UCSD-AML1 (cell line): ENCODE data around the gene CDK15.
"Not testable (repeated sequence)": the region's sequence is repeated elsewhere in the genome, so short reads cannot be mapped to it uniquely, and the experiment has no call there.

Experiments
- DNase-seq: peaks from one replicate; lab custom pipeline; 2025; ENCODE audit not compliant: unreplicated experiment; lab: John Stamatoyannopoulos, UW

CDK15 gene

DNA sequence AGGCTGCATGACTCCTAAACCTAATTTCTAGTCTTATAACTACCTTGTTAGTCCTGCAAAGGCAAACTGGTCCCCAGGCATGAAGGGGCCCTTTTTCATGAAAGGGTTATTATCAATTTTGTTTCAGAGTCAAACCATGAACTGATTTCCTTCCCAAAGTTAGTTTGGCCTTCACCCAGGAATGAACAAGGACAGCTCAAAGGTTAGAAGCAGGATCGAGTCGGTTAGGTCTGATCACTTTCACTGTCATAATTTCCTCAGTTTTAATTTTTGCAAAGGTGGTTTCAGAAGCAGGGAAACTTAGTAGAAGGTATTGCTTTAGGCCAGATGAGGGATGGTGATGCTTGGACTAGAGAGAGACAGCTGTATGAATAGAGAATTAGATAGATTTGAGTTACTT is 16.9 kb upstream of the CDK15 start:
- no peak for DNase-seq

DNA sequence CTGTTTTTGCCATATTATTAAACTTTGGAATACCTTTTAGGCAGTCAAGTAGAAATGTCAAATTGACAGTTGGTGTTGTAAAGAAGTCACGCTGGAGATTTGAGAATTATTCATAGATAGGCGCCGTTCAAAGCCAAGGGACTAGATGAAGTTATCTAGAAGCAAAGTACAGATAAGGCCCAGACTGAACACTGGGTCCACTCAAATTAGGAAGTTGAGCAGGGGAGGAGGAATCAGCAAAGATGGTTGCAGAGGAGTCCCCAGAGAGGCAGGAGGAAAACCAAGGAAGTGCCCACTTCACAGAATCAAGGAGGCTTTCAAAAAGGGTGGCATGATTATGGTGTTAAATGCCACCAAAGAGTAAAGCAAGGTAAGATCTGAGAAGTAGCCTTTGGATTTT is 16.0 kb upstream of the CDK15 start:
- DNase-seq: no peak

DNA sequence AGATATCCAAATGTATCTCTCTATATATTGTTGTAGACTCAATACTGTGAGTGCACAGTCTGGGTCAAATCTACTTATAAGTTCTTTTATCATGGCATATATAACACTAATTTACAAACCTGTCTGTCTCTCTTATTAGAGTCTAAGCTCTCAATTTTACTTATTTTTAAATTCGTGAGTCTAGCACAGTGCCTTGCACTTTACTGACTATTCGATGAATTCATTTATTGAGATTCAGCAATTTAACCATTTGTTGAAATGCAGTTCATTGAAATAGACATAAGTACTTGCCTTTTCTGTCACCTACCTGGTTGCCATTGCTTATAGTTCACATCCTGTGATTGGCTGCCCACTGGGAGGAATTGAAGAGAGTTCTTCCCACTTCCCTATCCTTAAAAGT is 15.3 kb upstream of the CDK15 start:
- no peak for DNase-seq

DNA sequence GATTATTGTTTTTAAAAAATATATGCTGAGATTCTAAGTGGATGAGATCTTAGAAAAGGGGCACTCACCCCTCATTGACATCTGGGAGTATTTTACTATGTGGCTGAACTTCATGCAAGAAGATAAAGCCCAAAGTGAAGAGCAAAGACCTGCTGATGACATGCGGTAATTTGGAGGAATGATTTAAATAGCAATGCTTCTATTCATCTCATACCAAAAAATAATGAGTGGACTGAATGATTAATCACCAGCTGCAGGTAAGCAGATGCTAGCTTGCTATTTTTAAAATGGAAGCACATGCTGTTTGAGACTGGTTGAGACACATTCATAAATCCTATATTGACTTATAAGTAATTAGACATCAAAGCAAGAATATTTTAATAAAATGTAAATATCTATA is 12.7 kb upstream of the CDK15 start:
- DNase-seq: no peak

DNA sequence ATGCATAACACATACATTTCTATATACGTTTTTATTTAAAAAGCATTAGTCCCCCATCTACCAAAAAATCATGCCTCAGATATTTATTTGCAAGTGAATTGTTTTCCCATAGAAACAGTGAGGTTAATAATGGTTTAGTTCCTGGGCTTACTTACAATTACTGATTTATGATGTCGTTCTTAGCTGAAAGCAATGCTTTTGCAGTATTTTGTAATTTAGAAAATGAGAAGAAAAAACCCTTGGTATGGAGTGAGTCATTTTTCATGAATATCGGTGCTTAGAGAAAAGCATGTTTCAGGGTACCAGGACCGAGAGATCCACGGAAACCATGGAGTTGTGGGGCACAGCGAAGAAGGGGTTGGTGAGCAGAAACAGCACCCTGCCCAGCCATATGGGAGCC is 12.0 kb upstream of the CDK15 start:
- no peak for DNase-seq

DNA sequence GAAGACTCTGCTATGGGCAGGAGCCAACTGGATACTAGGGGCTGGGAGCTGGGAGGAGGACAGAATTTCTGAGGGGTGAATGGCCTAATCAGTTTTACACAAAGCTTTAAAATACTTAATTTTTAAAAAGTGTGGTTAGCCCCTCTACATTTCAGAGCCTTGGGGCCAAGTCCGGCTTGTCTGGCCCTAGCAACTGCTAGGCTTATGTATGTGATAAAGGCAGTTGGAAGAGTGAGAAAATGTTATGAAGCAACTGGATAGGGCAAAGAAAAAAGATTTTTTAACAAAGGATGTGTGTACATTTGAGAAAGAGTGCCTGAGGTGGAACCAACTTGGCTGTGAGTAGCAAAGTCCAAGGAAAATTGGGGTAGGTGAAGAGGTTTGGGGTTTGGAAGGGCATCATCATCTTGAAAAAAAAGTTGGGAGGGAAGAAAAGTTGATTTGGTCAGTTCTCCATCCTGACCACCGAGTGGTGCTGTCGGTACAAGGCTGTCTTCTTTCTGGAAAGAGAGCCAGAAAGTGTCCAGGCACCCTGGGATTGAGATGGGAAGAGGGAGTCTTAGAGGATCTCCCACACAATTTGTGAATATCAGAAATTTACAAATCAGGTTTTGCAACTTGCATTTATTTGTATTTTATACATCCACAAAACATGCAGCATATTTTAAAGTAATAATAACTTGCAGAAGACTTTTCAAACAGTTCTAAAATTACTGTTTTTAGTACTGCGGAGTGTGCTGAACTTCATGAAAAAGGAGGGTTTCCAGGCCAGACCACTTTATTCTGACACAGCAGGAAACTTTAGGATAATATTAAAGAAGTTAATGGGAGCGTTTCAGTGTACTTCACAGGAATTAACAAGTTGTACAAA is 10.5 kb upstream of the CDK15 start:
- no peak for DNase-seq

DNA sequence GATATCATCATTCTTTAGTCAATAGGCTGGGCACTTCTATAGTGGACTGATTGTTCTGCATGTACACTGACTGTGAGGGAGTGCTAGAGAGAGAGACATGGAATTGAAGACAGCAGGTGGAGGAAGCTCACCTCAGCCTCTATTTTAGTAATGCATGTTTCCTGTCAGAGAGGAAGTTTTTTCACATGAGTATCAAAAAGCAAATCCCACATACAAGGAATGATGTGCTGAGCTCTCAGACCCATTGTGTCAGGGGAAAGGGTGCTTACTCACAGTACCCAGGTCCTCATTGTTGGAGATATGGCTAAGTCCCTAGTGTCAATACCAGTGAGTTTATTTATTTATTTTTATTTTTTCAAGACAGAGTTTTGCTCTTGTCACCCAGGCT is 9.9 kb upstream of the CDK15 start:
- no peak for DNase-seq

DNA sequence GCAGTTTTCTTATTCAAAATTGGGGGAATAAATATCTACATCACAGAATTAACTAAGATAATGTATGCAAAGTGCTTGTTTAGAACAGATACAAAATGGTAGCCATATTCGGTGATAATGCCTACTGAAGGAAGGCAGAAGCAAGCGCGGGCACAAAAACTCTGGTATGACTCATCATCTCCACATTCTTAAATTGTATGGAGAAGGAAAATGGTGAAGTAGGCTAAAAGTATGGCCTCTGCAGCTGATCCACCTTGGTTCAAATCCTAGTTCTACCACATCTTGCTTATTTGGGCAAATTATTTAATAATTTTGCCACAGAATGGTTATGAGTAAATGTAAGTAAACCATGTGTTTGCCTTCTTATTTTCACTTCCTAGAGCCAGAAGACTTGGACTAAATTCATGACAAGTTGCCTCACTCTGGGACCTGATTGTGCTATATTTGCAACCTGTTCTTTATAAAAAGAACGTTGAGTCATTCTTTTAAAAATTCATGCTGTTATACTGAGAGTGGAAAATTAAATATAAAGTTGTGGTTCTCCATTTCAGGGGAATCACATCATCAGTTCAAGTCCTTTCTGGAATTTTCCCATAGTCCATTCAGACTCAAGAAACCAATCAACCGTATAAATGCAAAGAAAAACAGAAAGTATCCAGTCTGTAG is 9.0 kb upstream of the CDK15 start:
- DNase-seq: no peak

DNA sequence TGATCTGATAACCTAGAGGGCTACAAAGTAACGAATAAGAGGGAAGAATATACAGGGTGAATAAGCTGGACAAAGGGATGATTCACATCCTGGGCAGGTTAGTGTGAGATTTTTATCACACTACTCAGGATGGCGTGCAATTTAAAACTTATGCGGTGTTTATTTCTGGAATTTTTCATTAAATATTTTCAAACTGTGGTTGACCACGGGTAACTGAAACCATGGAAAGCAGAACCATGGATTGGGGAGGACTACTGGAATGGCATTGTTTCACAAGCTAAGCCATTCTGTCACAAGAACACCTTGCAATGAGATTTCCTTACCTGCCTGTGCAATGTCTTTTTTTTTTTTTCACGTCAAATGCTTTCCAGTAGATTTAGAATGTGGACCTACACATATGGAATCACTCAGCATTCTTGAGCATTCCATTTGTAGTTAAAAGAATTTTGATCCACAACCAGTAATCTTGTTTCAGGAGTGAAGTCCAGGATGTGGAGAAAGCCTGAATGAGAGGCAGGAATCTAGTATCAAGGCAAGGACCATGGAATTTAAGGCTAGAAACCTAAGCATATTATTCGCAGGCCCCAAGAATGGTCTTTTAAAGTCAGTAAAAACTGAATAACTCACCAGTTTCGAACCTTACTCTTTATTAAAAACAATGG is 8.0 kb upstream of the CDK15 start:
- DNase-seq: no peak

DNA sequence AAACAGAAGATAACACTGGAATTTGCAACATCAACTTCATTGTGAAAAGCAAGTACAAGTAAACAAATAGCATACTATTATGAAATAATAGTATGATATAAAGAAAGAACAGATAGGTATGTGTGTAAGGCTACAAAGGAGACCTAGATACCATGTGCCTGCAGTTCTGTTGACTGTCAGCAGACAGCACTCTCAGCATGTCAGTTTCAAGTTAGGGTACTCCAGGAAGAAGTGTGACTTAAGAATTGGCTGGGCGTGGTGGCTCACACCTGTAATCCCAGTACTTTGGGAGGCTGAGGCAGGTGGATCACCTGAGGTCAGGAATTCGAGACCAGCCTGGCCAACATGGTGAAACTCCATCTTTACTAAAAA is 7.4 kb upstream of the CDK15 start:
- DNase-seq: not testable (repeated sequence)

DNA sequence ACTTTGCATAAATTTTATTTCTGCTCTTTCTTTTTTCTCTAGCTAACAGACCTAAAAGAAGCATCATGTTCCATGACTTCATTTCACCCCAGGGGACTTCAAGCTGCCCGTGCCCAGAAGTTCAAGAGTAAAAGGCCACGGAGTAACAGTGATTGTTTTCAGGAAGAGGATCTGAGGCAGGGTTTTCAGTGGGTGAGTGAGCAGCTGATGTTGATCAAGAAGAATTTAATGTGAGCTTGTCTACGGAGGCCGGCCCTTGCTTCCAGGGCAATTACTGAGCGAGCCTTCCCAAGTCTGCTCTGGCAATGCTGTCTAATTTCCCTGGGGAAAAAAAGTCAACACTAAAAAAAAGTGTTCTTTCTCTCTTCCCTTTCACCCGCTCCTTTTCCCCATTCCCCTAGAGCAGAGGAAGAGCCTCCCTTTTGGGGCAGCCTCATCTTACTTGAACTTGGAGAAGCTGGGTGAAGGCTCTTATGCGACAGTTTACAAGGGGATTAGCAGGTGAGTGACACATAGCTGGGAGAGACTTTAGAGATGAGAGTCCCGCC is 1.2 kb downstream of the CDK15 start:
- no peak for DNase-seq

DNA sequence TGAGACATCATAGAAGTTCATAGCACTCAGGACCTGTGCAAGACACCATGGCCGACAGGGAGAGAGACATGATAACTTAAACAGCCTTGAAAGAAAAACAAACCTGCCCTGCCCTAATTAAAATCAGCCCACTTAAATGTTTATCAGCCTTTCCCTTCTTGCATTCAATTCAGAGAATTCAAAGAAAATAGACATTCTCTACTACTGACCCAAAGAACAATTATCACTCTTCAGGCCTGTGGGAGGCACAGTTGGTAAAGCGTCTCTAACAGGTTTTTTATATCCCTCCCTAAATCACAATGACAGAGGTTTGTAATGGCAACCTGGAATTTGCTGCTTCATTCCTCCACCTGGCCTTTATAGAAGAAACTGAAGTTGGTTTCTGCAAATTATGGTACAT is 1.7 kb downstream of the CDK15 start:
- no peak for DNase-seq

DNA sequence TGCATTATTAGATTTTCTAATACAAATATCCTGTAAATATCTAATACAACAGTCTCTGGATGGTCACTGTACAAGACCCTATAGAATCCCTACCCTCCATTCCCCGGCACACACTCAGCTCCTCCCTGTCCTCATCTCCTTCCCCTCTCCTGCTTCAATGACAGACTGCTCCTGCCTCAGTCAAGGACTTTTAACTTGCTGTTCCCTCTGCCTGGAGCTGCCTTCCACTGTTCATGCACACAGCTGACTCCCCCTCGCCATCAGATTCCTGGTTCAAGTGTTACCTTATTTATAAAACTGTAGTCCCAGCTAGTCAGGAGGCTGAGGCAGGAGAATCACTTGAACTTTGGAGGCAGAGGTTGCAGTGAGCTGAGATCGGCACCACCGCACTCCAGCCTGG is 3.3 kb downstream of the CDK15 start:
- no peak for DNase-seq

DNA sequence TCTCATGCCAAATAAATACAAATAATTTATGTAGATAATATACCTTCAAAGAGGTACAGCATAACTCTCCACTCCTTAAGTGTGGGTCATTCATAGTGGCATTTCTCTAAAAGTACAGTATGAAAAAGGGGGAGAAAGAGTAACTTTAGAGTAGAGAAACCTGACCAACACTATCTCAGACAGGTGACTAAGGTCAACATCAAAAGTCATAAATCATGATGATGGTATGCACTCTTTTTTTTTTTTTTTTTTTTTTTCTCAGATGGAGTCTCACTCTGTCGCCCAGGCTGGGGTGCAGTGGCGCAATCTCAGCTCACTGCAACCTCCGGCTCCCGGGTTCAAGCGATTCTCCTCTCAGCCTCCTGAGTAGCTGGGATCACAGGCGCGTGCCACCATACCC is 4.3 kb downstream of the CDK15 start:
- DNase-seq: not testable (repeated sequence)

DNA sequence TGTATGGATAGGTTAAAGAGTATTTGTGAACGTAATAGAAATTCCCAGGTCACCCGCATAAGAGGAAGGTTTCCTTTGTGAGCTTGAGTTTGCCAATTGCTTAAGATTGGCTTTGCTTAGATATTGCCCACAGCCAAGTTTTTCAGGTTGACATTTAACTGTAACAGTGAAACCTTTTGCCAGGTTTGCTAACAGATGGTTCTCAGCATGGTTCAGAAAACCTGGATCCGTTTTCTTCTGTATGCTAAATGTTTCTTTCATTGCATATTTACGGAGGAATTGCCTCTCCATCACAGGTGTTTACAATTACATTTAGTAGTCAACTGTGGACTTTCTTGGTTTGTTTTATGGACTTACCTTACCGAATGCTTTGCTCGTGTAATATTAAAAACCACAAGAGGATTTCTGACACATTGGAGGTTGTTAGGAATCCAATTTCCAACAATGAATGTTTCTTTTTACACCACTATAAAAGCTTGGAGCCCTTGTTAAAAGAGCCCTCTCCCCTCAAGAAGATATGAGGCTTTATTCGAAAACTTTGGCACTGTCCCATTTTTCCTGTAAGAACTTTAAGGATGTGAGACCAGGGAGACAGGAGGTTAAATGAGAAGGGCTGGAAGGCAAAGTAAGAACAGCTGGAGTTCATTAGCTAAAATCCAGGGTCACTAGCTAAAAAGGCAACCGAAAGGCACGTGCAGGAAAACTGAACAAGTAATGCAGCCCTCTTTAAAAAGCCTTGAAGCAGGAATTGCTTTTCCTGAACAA is 7.8 kb downstream of the CDK15 start:
- no peak for DNase-seq

DNA sequence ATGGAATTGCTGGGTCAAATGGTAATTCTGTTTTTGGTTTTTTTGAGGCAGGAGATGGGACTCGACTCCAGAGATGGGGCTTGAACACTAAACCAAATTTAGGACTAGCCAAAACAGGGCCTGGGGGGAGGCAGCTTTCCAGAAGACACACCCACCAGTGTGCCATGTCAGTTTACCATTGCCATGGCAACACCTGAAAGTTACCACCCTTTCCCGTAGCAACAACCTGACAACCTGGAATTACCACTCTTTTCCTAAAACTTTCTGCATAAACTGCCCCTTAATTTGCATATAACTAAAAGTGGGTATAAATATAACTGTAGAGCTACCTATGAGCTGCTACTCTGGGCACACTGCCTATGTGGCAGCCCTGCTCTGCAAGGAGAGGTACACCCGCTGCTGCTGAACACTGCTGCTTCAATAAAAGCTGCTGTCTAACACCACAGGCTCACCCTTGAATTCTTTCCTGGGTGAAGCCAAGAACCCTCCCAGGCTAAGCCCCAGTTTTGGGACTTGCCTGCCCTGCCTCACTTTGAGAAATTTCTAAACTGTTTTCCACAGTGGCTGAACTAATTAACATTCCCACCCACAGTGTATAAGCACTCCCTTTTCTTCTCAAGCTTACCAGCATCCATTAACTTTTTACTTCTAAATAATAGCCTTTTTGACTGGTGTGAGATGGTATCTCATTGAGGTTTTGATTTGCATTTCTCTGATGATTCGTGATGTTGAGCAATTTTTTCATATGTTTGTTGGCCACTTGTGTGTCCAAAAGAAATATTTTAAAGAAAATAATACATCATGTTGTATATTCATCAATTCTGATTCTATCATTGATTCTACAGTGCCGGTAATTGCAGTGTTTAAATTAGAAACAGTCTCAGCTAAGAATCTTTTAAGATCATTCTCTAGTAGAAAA is 10.6 kb downstream of the CDK15 start:
- no peak for DNase-seq

DNA sequence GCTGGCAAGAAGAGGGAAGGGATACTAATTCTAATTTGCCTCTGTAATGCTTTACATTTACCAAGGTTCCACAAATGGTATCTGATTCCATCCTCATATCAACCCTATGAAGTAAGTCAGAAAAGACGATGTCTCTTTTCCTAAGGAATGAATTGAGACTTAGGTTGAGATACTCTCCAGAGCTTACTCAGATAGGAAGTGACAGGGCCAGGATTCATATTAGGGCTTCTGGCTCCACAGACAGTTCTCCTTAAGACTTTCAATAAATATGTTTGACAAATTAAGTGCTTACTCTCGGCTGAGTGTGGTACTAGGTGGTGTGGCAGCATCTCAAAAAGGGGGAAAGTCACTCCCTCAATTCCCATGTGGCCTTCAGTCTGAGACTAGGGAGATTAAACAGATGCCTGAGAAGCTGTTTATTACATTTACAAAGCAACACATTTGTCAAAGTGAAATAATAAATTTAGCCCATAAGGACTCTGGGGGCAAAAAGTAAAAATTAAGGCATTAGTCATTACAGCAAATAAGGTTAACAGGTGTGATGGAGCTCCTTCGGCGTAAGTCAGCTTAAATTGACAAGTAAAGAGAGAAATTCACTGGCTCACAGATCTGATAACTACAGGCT is 14.2 kb downstream of the CDK15 start:
- DNase-seq: no peak

DNA sequence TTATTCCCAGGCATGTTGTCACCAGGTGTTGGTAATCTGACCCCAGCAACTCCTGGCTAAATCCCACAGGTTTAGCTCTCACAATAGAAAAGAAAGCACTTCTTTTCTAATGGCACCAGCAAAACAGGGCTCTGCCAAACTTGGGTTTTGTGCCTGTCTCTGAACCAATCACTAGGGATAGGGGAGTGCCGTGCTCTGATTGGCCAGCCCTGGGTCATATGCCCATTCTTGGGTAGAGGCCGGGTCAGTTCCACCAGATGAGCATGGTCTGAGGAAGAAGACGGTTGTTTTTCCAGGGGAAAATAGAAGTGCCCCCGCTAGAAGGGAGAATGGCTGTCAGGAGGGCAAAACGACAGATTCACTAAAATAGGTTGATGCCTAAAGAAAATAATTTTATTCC is 14.7 kb downstream of the CDK15 start:
- no peak for DNase-seq

DNA sequence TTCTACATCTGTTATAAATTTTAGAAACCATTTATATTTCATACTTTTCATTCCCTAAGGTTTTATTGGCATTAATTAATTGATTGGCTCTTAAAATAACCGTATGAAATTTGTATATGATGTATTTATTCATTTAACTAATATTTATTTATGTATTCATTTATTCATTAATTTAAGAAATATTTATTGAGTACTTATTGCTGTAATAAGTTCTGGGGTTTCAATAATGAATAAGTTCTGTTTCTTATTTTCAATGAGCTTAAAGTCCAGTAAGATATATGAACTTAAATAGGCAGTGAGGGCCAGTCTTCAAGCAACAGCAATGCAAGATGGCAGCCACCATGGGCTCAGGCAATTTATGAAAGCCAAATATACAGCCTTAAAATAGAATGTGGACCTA is 17.9 kb downstream of the CDK15 start:
- DNase-seq: no peak

DNA sequence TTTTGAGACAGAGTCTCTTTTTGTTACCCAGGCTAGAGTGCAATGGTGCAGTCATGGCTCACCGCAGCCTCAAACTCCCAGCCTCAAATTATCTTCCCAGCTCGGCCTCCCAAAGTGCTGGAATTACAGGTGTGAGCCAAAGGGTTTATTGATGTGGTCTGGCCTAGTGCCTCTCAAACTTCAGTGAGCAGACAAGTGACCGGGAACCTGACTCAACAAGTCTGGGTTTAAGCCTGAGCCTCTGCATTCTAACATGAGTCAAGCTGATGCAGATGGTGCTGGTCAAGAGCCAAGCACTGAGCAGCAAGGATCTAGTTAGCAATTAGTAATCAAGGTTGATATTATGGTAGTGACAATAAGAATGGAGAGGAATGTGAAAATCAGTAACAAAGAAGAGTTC is 21.3 kb downstream of the CDK15 start:
- DNase-seq: no peak
